ENCODE results near the gene ST8SIA5. TPM values are rescaled to one million over a fixed set of nuclear protein-coding genes. Genes with fewer than 3 reads are reported as not detected.

ST8SIA5 gene
- total RNA-seq, 1 donor from 2014 or later, result 23.3 TPM

DNA sequence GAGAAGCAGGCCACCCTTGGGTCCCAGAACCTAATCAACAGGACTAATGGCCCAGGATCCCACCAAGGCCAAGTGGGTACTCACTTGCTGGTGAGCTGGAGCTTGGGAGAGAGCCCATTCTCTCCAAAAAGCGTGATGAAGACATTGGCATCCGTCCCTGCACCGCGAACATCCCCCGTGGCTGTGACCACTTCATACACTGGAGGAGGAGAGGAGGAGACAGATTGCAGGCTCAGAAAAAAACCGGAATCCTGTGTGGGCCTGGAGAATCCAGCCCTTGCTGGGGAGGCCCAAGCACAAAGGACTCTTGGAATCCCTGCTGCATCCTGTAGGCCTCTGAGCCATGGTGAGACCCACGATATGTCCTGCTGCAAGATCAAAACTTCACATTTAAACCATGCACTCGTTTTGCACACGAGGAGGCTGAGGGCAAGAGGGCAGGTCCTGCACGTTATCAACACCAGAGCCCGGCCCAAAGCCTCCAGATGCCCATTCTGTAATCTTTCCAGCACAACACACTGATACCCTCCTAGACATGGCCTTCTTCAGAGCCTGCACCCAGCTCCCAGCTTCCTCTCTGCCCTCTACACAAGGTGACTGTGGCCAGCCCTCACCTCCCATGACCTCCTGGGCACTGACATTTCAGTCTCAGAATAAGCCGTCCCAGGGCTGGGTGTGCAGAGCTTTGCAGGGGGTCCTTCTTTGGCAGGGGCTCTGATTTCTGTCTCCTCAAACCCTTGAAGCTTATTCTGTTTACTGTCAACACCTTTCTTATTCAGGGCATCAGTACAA, 107.6 kb downstream of the ST8SIA5 start:
- peak; percentile 61 for DNase-seq (ENCODE audit: low spot score)
- intact Hi-C loops (cut with DNase I), result no loop called here

- DNase-seq (ENCODE audit: low spot score), result peak; percentile 43
- intact Hi-C loops (cut with DNase I), result no loop called here
Measured at GRCh38 chr18:46646468-46646867, 110.4 kb downstream of the ST8SIA5 start.

DNA sequence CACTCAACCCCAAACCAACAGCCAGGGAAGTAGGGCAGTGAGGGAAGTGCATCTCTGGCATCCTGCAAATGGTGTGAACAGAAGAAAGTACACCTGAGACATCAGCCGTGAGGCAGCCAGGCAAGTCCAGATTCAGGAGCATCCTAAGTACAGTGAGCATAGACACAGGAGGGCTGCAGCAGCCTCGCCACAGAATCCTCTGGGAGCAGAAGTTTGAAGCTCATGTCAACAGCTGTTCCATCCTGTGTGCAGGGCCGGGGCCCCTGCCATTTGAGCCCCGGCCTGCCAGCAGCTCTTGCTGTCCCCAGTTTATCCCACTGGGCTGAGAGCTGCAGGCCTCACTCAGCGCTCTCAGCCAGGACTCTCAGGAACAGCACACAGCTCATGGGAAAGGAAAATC, 114.3 kb downstream of the ST8SIA5 start:
- peak; percentile 56 for DNase-seq (ENCODE audit: low spot score)
- intact Hi-C loops (cut with DNase I), result no loop called here

DNA sequence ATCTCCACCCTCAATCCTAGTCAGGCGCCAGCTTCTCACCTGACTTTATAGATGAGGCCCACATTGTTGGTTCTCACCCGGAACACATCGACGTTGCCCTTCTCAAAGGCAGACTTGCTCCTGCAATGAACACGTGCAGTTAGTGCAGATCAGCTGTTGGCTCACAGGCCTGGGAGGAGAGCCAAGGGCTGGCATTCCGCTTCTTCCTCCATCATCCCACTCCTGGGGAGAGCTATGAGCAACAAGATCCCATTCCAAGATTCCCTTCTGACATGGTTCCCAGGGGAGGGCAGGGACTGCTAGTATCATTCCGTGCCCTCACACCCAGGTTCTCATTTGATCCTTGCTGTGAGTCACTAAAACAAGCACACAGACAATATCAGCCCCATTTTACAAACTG, 114.9 kb downstream of the ST8SIA5 start:
- intact Hi-C loops (cut with DNase I), result no loop called here
- DNase-seq (ENCODE audit: low spot score), result peak; percentile 73

DNA sequence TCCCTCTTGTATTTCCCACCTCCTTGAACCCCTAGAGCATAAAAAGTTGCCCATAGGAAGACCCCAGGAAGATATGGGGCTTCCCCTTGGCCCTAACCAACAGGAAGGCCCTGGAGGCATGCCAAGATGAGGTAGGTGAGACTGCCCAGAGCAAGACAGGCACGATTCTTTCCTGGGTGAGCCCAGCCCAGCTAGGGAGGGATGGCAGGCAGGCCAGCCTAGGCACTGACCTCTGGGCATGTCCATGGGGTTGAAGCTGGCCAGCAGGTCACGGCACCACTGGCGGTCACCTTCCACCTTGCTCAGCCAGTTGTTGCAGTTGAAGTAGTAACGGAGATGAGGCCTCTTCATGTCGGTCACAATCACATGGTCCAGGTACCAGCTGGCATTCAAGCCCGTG, 117.5 kb downstream of the ST8SIA5 start:
- intact Hi-C loops (cut with DNase I), result no loop called here
- peak; percentile 69 for DNase-seq (ENCODE audit: low spot score)

DNA sequence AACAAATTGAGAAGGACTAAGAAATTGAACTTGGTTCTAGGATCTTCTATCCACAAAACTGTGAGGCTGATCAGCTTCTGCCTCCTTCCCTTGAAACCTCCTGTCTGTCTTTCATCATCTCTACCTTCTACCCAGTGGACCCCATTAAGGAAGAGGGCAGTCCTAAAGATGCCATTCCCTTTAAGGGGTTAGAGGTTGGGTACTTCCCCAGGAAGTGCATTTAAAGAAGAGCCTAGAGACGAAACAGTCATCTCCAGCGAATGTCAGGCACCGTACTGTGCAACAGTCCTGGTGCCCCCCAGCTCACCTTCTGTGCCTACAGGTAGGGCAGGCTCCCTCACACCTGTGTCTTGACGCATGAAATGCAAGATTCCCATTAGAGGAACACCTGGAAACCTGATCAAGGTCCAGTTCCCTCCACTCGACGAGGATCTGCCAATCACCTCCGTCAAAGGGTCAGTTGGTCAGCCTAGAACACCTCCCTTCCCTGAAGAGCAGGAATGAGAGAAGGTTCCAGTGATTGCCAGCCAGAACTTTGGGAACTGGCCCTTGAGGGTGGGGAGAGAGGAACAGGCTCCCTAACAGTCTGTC, 120.7 kb downstream of the ST8SIA5 start:
- DNase-seq (ENCODE audit: low spot score), result peak; percentile 12

DNA sequence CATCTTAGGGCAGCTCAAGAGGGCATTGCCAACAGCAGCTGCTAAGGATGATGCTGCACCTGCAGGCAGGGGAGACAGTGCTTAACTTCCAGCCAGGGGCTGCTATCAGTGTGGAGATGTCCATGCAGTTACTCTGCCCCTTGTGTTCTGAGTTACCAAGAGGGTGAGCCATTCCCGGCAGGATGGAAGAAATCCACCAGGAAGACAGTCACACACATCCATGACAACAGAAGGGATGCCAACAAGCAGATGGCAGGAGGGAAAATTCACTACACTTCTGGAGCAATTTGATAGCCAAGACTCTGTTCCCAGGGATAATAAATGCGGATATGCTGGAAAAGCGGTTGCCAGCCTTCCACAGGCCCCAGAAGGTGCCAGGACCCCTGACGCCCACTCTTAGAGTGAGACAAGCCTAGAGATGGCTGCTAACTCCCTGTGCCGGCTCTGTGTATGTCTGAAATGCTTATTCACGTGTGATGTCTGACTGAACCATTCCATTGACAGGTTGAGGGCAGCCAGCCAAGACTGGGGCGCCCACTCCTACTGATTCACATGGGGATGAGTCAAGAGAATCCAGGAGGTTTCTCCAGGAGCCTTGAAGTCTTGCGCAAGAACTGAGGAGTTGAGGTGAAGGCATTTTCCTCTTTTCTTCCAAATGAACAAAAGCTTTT, 124.3 kb downstream of the ST8SIA5 start:
- intact Hi-C loops (cut with DNase I), result no loop called here

More for the DNA sequence above, 120.7 kb downstream of the ST8SIA5 start:
- intact Hi-C loops (cut with DNase I), result no loop called here

DNA sequence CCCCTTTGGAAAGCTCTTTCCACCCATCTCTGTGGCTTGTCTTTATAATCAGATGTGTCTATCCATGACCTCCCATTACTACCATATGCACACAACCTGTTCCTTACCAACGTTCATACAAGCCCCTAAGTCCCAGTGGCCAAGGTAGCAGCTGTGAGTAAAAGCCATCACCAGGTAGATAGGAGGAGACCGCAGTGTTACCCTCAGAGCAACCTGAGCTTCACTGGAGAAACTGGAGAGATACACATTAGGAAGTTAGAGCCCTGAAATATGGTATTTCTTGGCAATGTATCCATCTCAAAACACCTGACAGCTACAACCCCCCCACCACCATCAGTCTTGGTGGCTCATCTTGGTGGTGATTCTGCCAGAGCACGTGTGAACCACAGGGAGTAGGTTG, 125.9 kb downstream of the ST8SIA5 start:
- intact Hi-C loops (cut with DNase I), result no loop called here
- no peak for DNase-seq (ENCODE audit: low spot score)

More for the DNA sequence above, 124.3 kb downstream of the ST8SIA5 start:
- peak; percentile 46 for DNase-seq (ENCODE audit: low spot score)

- peak; percentile 59 for DNase-seq (ENCODE audit: low spot score)
- intact Hi-C loops (cut with DNase I), result no loop called here
Measured at GRCh38 chr18:46630160-46630559, 126.7 kb downstream of the ST8SIA5 start.

DNA sequence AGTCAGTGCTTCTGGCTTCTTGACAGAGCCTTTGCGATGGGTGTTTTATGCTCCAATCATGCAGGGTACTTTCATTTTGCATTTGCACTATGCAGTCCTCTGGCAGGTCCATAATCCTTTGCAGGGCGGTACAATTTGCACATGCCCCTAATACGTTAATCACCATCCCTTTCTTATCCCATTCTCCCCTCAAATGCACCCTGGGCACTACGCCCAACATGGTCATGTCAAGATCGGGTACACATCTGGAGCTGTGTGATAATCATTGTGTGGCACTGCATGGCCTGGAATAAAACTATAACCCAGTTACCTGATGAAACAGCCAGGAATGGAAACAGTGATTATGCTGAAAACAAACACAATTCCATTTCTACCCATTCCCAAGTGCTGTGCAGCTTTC, 127.5 kb downstream of the ST8SIA5 start:
- intact Hi-C loops (cut with DNase I), result no loop called here
- DNase-seq (ENCODE audit: low spot score), result no peak

DNA sequence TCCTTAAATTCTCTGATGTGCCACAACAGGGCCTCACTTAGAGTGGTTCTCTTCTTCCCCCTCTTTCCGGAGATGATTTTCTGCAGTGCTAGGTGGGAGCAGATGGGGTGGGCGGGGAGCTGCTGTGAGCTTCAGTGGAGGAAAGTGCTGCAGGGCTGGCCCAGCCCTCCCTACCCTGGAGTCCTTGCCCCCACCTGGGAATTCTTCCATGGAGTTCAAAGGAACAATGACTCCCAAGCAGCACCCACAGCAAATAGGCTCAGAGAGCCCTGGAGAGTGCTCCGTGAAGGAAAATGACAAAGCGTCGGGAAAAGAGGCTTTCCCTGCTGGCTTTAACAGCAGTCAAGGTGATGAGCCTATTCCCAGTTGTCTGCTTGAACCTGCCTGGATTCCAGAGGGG, 128.6 kb downstream of the ST8SIA5 start:
- no peak for DNase-seq (ENCODE audit: low spot score)
- intact Hi-C loops (cut with DNase I), result no loop called here

- no peak for DNase-seq (ENCODE audit: low spot score)
- intact Hi-C loops (cut with DNase I), result no loop called here
Measured at GRCh38 chr18:46627136-46627535, 129.7 kb downstream of the ST8SIA5 start.

GRCh38 chr18:46625069-46625468, 131.8 kb downstream of the ST8SIA5 start:
- no peak for DNase-seq (ENCODE audit: low spot score)
- intact Hi-C loops (cut with DNase I), result no loop called here

GRCh38 chr18:46624127-46624526, 132.7 kb downstream of the ST8SIA5 start:
- intact Hi-C loops (cut with DNase I), result no loop called here

GRCh38 chr18:46623541-46623940, 133.3 kb downstream of the ST8SIA5 start:
- no peak for DNase-seq (ENCODE audit: low spot score)
- intact Hi-C loops (cut with DNase I), result no loop called here

More at GRCh38 chr18:46624127-46624526, 132.7 kb downstream of the ST8SIA5 start:
- no peak for DNase-seq (ENCODE audit: low spot score)

GRCh38 chr18:46622999-46623398, 133.9 kb downstream of the ST8SIA5 start:
- intact Hi-C loops (cut with DNase I), result no loop called here
- DNase-seq (ENCODE audit: low spot score), result no peak

DNA sequence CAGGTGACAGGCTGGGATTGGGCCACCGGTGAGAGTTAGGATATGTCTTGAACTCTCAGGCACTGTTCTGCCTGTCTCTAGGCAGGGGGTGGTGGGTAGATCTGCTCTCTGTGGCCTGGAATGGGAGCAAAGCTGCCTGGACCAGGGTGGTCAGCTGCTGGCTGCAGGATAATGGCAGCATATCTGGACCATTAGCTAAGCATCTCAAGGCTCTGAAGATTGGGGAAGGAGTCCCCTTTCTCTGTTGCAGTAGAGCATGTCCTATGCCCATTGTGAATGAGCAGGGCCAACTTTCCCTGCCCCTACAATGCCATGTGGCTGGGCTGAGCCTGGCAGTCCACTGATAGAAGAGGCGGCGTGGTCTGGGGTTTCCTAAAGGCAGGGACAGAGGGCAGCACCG, 134.4 kb downstream of the ST8SIA5 start:
- intact Hi-C loops (cut with DNase I), result no loop called here
- no peak for DNase-seq (ENCODE audit: low spot score)

DNA sequence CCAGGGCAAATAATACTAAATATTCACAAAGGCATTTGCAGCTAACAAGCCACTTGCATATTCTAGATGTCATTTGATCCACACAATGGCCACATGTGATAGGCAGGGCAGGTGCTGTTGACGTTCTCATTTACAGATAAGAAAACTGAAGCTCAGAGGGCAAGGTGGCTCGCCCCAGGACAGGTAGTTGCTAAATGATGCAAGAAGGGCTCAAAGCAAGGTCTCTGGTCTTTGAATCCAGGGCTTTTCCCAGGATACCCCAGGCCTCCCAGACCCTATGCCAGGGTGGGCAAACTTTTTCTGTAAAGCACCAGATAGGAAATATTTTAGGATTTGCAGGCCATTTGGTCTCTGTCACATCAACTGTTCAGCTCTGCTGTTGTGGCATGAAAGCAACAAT, 135.0 kb downstream of the ST8SIA5 start:
- no peak for DNase-seq (ENCODE audit: low spot score)
- intact Hi-C loops (cut with DNase I), result no loop called here

- intact Hi-C loops (cut with DNase I), result no loop called here
- DNase-seq (ENCODE audit: low spot score), result no peak
Measured at GRCh38 chr18:46621111-46621766, 135.6 kb downstream of the ST8SIA5 start.

DNA sequence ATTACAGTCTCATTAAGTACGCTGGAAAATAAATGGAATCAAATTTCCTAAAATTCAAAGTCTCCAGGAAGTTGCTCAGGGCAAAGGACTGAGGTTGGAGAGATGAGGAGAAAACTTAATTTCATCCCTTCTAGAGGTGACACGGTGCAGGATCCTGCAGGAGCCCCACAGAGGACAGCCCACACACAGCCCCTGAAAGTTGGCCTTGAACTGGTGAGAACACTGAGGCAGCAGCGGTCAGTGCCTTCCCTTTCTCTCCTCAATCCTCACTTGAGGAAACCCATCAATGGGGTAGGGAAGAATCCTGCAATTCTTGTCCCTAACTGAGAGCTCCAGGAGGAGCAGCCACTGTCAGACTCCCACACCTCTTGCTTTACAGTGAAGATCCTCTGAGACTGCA, 137.3 kb downstream of the ST8SIA5 start:
- no peak for DNase-seq (ENCODE audit: low spot score)
- intact Hi-C loops (cut with DNase I), result no loop called here

Measured in cardiac septum (tissue), 1 donor.